Measurements from ENCODE around the gene TLCD5.

DNA sequence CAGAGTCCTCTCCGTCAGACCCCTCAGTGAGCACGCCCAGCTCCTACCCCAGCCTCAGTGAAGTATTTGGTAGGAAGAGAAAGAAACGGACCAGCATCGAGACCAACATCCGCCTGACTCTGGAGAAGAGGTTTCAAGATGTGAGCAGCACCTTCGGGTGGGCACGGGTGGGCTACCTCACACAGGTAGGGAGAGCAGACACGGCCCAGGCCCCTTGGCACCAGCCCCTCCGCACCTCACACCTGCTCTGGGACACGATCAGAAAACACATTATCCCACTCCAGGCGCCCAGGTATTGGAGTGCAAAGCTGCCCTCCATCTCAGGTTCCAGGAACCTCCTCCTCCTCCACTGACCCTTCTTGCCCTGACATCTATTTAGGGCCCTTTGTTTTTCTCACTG lies 17.6 kb upstream of the TLCD5 start:
- TF ChIP-seq, protein P1, sequence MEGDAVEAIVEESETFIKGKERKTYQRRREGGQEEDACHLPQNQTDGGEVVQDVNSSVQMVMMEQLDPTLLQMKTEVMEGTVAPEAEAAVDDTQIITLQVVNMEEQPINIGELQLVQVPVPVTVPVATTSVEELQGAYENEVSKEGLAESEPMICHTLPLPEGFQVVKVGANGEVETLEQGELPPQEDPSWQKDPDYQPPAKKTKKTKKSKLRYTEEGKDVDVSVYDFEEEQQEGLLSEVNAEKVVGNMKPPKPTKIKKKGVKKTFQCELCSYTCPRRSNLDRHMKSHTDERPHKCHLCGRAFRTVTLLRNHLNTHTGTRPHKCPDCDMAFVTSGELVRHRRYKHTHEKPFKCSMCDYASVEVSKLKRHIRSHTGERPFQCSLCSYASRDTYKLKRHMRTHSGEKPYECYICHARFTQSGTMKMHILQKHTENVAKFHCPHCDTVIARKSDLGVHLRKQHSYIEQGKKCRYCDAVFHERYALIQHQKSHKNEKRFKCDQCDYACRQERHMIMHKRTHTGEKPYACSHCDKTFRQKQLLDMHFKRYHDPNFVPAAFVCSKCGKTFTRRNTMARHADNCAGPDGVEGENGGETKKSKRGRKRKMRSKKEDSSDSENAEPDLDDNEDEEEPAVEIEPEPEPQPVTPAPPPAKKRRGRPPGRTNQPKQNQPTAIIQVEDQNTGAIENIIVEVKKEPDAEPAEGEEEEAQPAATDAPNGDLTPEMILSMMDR (IDR thresholded peaks at IDR 0.05), result no peak
- no peak for TF ChIP-seq POLR2A (IDR thresholded peaks at IDR 0.05)

All from uterus (tissue), 2 donors.